IMR-90 (cell line): Measurements from ENCODE around the gene MNAT1. TPM values are rescaled to one million over a fixed set of nuclear protein-coding genes. Genes with fewer than 3 reads are reported as not detected.

Experiments used
- ATAC-seq: fragments of 200-7000 bp; cut with Tn5 transposase; 2 replicates; pipeline ENCODE4 v1.9.1; 2020; ENCODE audit warnings: low read depth, mild to moderate bottlenecking, moderate library complexity
- BruUV-seq: library from RNA; stranded (reverse); fragments of 400-500 nt; replicated peaks from 2 replicates; lab custom pipeline; 2021; lab: Mats Ljungman, UMichigan
- CTCF ChIA-PET: fragments of 300-600 bp; formaldehyde crosslinking; extraction: SDS; loops from one replicate; lab custom pipeline; 2021; ENCODE audit warnings: antibody characterized with exemption; lab: Yijun Ruan, JAX
- POLR2A ChIA-PET: fragments of 300-600 bp; sonication (Branson Sonifier 250); formaldehyde crosslinking; loops from one replicate; lab custom pipeline; 2022; ENCODE audit warnings: antibody characterized with exemption; ENCODE audit not compliant: unreplicated experiment; lab: Charles Lee
- DNase-seq: peaks from one replicate; pipeline ENCODE4 v3.0.0; 2013
- H2AFZ ChIP-seq: replicated peaks from 2 replicates; pipeline ENCODE3; 2013; ENCODE audit warnings: low read length, mild to moderate bottlenecking; ENCODE audit not compliant: poor library complexity
- H2AK5ac ChIP-seq: 2 replicates; pipeline ENCODE4 v1.6.1; 2013; ENCODE audit warnings: low read depth, low read length, inconsistent platforms
- H2AK9ac ChIP-seq: replicated peaks from 2 replicates; pipeline ENCODE3; 2013; ENCODE audit warnings: mild to moderate bottlenecking, low read depth, low read length, moderate library complexity; ENCODE audit not compliant: poor library complexity
- H2BK120ac ChIP-seq: 2 replicates; pipeline ENCODE4 v1.6.1; 2013; ENCODE audit warnings: low read depth, low read length, inconsistent platforms
- H2BK15ac ChIP-seq: 3 replicates; pipeline ENCODE4 v1.6.1; 2013; ENCODE audit warnings: low read depth, low read length, inconsistent platforms
- H2BK20ac ChIP-seq: 2 replicates; pipeline ENCODE4 v1.6.1; 2013; ENCODE audit warnings: low read depth, mild to moderate bottlenecking, inconsistent platforms, low read length, moderate library complexity
- H2BK5ac ChIP-seq: 2 replicates; pipeline ENCODE4 v1.6.1; 2013; ENCODE audit warnings: mild to moderate bottlenecking, low read depth, low read length, inconsistent platforms; ENCODE audit not compliant: poor library complexity, severe bottlenecking
- H3K14ac ChIP-seq: replicated peaks from 2 replicates; pipeline ENCODE4 v1.6.1; 2013; ENCODE audit warnings: low read depth, low read length, inconsistent platforms
- H3K18ac ChIP-seq: 2 replicates; pipeline ENCODE4 v1.6.1; 2013; ENCODE audit warnings: low read depth, low read length, control low read depth
- H3K23ac ChIP-seq: 2 replicates; pipeline ENCODE4 v1.6.1; 2013; ENCODE audit warnings: low read depth, low read length, inconsistent platforms
- H3K27ac ChIP-seq: 2 replicates; pipeline ENCODE4 v1.5.1; 2013; ENCODE audit warnings: mild to moderate bottlenecking, control low read depth, low read length; ENCODE audit not compliant: insufficient read depth
- H3K27me3 ChIP-seq: 2 replicates; pipeline ENCODE4 v1.6.1; 2013; ENCODE audit warnings: low read length; ENCODE audit not compliant: control insufficient read depth, insufficient read depth
- H3K36me3 ChIP-seq: 2 replicates; pipeline ENCODE4 v1.6.1; 2013; ENCODE audit warnings: low read length, mixed read lengths; ENCODE audit not compliant: control insufficient read depth, insufficient read depth
- H3K4ac ChIP-seq: 2 replicates; pipeline ENCODE4 v1.6.1; 2013; ENCODE audit warnings: low read depth, low read length, inconsistent platforms
- H3K4me1 ChIP-seq: 2 replicates; pipeline ENCODE4 v1.6.1; 2013; ENCODE audit warnings: low read length, mixed read lengths; ENCODE audit not compliant: control insufficient read depth, insufficient read depth
- H3K4me2 ChIP-seq: 2 replicates; pipeline ENCODE4 v1.6.1; 2013; ENCODE audit warnings: low read depth, mild to moderate bottlenecking, control low read depth, low read length, moderate library complexity
- H3K4me3 ChIP-seq: 2 replicates; pipeline ENCODE4 v1.5.1; 2013; ENCODE audit warnings: low read depth, mild to moderate bottlenecking, control low read depth, low read length, moderate library complexity; ENCODE audit not compliant: insufficient read depth
- H3K56ac ChIP-seq: 2 replicates; pipeline ENCODE4 v1.6.1; 2013; ENCODE audit warnings: low read length, inconsistent platforms; ENCODE audit not compliant: insufficient read depth; ENCODE audit errors: extremely low read depth
- H3K79me1 ChIP-seq, 2 experiments: 2 replicates each; pipeline ENCODE4 v1.6.1; 2013; ENCODE audit warnings: low read length in 2 of 2, inconsistent platforms in 1 of 2, low read depth in 1 of 2
- H3K9ac ChIP-seq: 2 replicates; pipeline ENCODE4 v1.6.1; 2013; ENCODE audit warnings: low read depth, low read length, control low read depth
- H3K9me1 ChIP-seq: 2 replicates; pipeline ENCODE4 v1.6.1; 2013; ENCODE audit warnings: low read length, inconsistent platforms; ENCODE audit not compliant: insufficient read depth
- H3K9me3 ChIP-seq: 2 replicates; pipeline ENCODE4 v1.6.1; 2013; ENCODE audit warnings: low read length; ENCODE audit not compliant: control insufficient read depth, insufficient read depth
- H4K20me1 ChIP-seq: 2 replicates; pipeline ENCODE4 v1.6.1; 2013; ENCODE audit warnings: low read length, inconsistent platforms; ENCODE audit not compliant: insufficient read depth
- H4K5ac ChIP-seq: 2 replicates; pipeline ENCODE4 v1.6.1; 2013; ENCODE audit warnings: mild to moderate bottlenecking, low read depth, low read length, control low read depth
- H4K8ac ChIP-seq, 2 experiments: 2 replicates each; pipeline ENCODE4 v1.6.1; 2013; ENCODE audit warnings: low read depth in 2 of 2, low read length in 2 of 2, control low read depth in 1 of 2, inconsistent platforms in 1 of 2
- H4K91ac ChIP-seq: 2 replicates; pipeline ENCODE4 v1.6.1; 2013; ENCODE audit warnings: low read depth, low read length, inconsistent platforms; ENCODE audit not compliant: insufficient read depth
- BHLHE40 ChIP-seq: fragments of 150-350 bp; IDR thresholded peaks from 2 replicates; pipeline ENCODE4 v1.6.1; 2016; ENCODE audit warnings: mild to moderate bottlenecking, low read depth, low read length
- CEBPB ChIP-seq: IDR thresholded peaks from 2 replicates; pipeline ENCODE4 v1.6.1; 2012; ENCODE audit warnings: low read depth, low read length, improper control_type of control experiment
- CHD1 ChIP-seq: IDR thresholded peaks from 2 replicates; pipeline ENCODE4 v1.6.1; 2012; ENCODE audit warnings: low read depth, low read length, improper control_type of control experiment
- CTCF ChIP-seq: conservative IDR thresholded peaks from 2 replicates; pipeline ENCODE4 v1.5.1; 2012; ENCODE audit warnings: mild to moderate bottlenecking, low read depth, low read length, improper control_type of control experiment
- FOS ChIP-seq: fragments of 150-350 bp; IDR thresholded peaks from 2 replicates; pipeline ENCODE4 v1.6.1; 2016; ENCODE audit warnings: low read depth, low read length
- MAFK ChIP-seq: IDR thresholded peaks from 2 replicates; pipeline ENCODE4 v1.6.1; 2012; ENCODE audit warnings: low read depth, low read length, improper control_type of control experiment
- MXI1 ChIP-seq: IDR thresholded peaks from 2 replicates; pipeline ENCODE4 v1.6.1; 2012; ENCODE audit warnings: low read depth, mild to moderate bottlenecking, low read length, moderate library complexity, borderline replicate concordance
- POLR2A ChIP-seq: IDR thresholded peaks from 2 replicates; pipeline ENCODE4 v1.6.1; 2012; ENCODE audit warnings: mild to moderate bottlenecking, low read depth, low read length
- RFX5 ChIP-seq: IDR thresholded peaks from 2 replicates; pipeline ENCODE4 v1.8.0; 2012; ENCODE audit warnings: low read depth, mild to moderate bottlenecking, low read length, moderate library complexity
- SMC3 ChIP-seq: fragments of 150-350 bp; IDR thresholded peaks from 2 replicates; pipeline ENCODE4 v1.6.1; 2016; ENCODE audit warnings: low read depth, mild to moderate bottlenecking, antibody characterized with exemption, low read length, moderate library complexity
- WGBS, 2 experiments: methylation state at CpG; one replicate each; pipeline versions ENCODE4 v1.1.5 to v1.1.7; 2013; ENCODE audit warnings: missing lambda C conversion rate in 2 of 2; ENCODE audit not compliant: insufficient read length in 1 of 2; ENCODE audit errors: extremely low coverage in 2 of 2; 5-methylcytosine and 5-hydroxymethylcytosine counted together
- dilution Hi-C: fragments of 300-500 bp; cut with HindIII; formaldehyde crosslinking; loops from one replicate; pipeline ENCODE4 v1.14.3; 2018; ENCODE audit warnings: low sequenced_read_pairs; ENCODE audit not compliant: unreplicated experiment
- in situ Hi-C: fragments of 300-500 bp; cut with MboI; formaldehyde crosslinking; loops from 3 replicates; pipeline ENCODE4 v1.14.3; 2019; ENCODE audit warnings: low sequenced_read_pairs, inconsistent platforms, mixed read lengths
- intact Hi-C: fragments of 100-400 bp; cut with micrococcal nuclease; formaldehyde crosslinking; loops from 2 replicates; pipeline ENCODE4 v1.10.0; 2022
- polyA plus RNA-seq, 3 experiments: library from polyadenylated mRNA; depleted of rRNA; stranded (reverse); fragments of >200 nt; gene quantifications; 2 replicates each; pipeline ENCODE4 v1.2.3, GENCODE V29; 2012; ENCODE audit warnings: low replicate concordance in 1 of 3
- total RNA-seq: library from RNA; depleted of rRNA; stranded (reverse); fragments of >200 nt; gene quantifications from 2 replicates; pipeline ENCODE4 v1.2.3, GENCODE V29; 2012
- TF ChIP-seq, protein P1 (sequence below): fragments of 150-350 bp; IDR thresholded peaks from 2 replicates; pipeline ENCODE4 v1.6.1; 2016; ENCODE audit warnings: low read depth, mild to moderate bottlenecking, low read length, moderate library complexity, borderline replicate concordance
- TF ChIP-seq, protein P2 (sequence below): fragments of 150-350 bp; IDR thresholded peaks from 2 replicates; pipeline ENCODE4 v1.6.1; 2017; ENCODE audit warnings: mild to moderate bottlenecking, antibody characterized with exemption, low read length, low read depth

Gene MNAT1
- total and polyA plus RNA-seq, 2 of the 4 experiments (the other 2 are of a cell fraction) = 48.2 to 53.0 TPM

- BruUV-seq = no TSS peak
- intact Hi-C loops (no loop called here), in situ Hi-C loops (no loop called here), dilution Hi-C loops (no loop called here)
- Histone ChIP-seq H3K23ac (no peak overlapping the region), H3K14ac (0 out of 2 replicates have a peak overlapping the region, but pooled peaks have one; percentile 33), H3K27me3 (no peaks in the 10 kb centered on the region), H2BK15ac (no peak overlapping the region), H3K9me1 (peaks cover 9% of the 10 kb centered on the region), H4K20me1 (peaks cover 14% of the 10 kb centered on the region; the same call in 1 of the 2 replicates), H2BK20ac (no peak overlapping the region), H2AK5ac (no peak overlapping the region), H4K8ac (no peak overlapping the region), H4K5ac (0 out of 2 replicates have a peak overlapping the region, but pooled peaks have one; percentile 35), H3K9ac (no peak overlapping the region), H2BK5ac (no peak overlapping the region), H3K18ac (peak overlapping the region; percentile 85), H3K79me1 (peaks cover 21 to 54% of the 10 kb centered on the region in 2 experiments), H3K36me3 (no peaks in the 10 kb centered on the region), H2BK120ac (no peak overlapping the region), H3K4ac (no peak overlapping the region), H3K4me1 (peaks cover 13% of the 10 kb centered on the region), H3K4me3 (no peak overlapping the region), H3K4me2 (peak overlapping the region; percentile 40; the same call in 1 of the 2 replicates), H3K27ac (no peak overlapping the region), H2AFZ (no peak overlapping the region), H2AK9ac (no peak overlapping the region), H4K91ac (no peak overlapping the region), H3K56ac (no peak overlapping the region), H3K9me3 (no peaks in the 10 kb centered on the region)
- no CpG with 5 or more reads among the region's 3 CpGs for WGBS, 2 experiments
- POLR2A ChIA-PET = no interaction called here
- TF ChIP-seq, protein P1, sequence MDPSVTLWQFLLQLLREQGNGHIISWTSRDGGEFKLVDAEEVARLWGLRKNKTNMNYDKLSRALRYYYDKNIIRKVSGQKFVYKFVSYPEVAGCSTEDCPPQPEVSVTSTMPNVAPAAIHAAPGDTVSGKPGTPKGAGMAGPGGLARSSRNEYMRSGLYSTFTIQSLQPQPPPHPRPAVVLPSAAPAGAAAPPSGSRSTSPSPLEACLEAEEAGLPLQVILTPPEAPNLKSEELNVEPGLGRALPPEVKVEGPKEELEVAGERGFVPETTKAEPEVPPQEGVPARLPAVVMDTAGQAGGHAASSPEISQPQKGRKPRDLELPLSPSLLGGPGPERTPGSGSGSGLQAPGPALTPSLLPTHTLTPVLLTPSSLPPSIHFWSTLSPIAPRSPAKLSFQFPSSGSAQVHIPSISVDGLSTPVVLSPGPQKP = no peak
- TF ChIP-seq POLR2A (no peak), FOS (no peak), MXI1 (no peak), SMC3 (no peak), CEBPB (no peak), MAFK (no peak), BHLHE40 (no peak), CHD1 (no peak), RFX5 (no peak), CTCF (no peak)
- TF ChIP-seq, protein P2, sequence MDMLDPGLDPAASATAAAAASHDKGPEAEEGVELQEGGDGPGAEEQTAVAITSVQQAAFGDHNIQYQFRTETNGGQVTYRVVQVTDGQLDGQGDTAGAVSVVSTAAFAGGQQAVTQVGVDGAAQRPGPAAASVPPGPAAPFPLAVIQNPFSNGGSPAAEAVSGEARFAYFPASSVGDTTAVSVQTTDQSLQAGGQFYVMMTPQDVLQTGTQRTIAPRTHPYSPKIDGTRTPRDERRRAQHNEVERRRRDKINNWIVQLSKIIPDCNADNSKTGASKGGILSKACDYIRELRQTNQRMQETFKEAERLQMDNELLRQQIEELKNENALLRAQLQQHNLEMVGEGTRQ = no peak
- ATAC-seq (no peak), DNase-seq (no peak)
- CTCF ChIA-PET = interaction anchor here (0.9 kb wide), 1 partner anchor 13 kb away, joined by 3 read pairs; no protein-coding TSS in a partner anchor
These were observed 26.2 kb downstream of the MNAT1 start for GRCh38 chr14:60760644-60761364.
